Measurements from ENCODE around the gene RBM23. TPM values are rescaled to one million over a fixed set of nuclear protein-coding genes. Genes with fewer than 3 reads are reported as not detected.

RBM23 gene
- total RNA-seq, 1 donor from 2014 or later = 170 TPM

- DNase-seq (ENCODE audit: low spot score) = no peak
- TF ChIP-seq EZH2phosphoT487 (IDR thresholded peaks at IDR 0.05) (no peak), EZH2 (IDR thresholded peaks at IDR 0.05) (no peak), CTCF (IDR thresholded peaks at IDR 0.05) (no peak)
- Histone ChIP-seq H3K9me3 (ENCODE audit: low read depth) (no peaks in the 10 kb centered on the region), H2AFZ (replicated peaks) (no peak overlapping the region), H3K27ac (no peak overlapping the region), H3F3A (ENCODE audit: low read depth) (peaks cover 42% of the 10 kb centered on the region), H3K27me3 (peaks cover 21% of the 10 kb centered on the region), H3K36me3 (no peaks in the 10 kb centered on the region), H3K4me3 (peak overlapping the region; percentile 52), H3K9ac (no peak overlapping the region), H3K79me2 (ENCODE audit: low read depth) (no peaks in the 10 kb centered on the region), H3K4me1 (peaks cover 14% of the 10 kb centered on the region), H4K20me1 (ENCODE audit: low read depth) (no peaks in the 10 kb centered on the region), H3K4me2 (peak overlapping the region; percentile 71)
- H3K27ac Mint-ChIP-seq = no peak overlapping the region
- H3K9me3 Mint-ChIP-seq = no peaks in the 10 kb centered on the region
- peaks cover 9% of the 10 kb centered on the region for H3K36me3 Mint-ChIP-seq
- H3K4me3 Mint-ChIP-seq = peak overlapping the region; percentile 97
- H3K4me1 Mint-ChIP-seq = peaks cover 48% of the 10 kb centered on the region
- peaks cover 9% of the 10 kb centered on the region for H3K27me3 Mint-ChIP-seq (ENCODE audit: insufficient read depth, low read depth)
These were observed 31.0 kb downstream of the RBM23 start for GRCh38 chr14:22887990-22888378.

GRCh38 chr14:22887260-22887989 lies 31.5 kb downstream of the RBM23 start:
- Histone ChIP-seq H4K20me1 (ENCODE audit: low read depth) (no peaks in the 10 kb centered on the region), H3K9ac (no peak overlapping the region), H3K4me1 (peaks cover 18% of the 10 kb centered on the region), H3K79me2 (ENCODE audit: low read depth) (no peaks in the 10 kb centered on the region), H3K9me3 (ENCODE audit: low read depth) (no peaks in the 10 kb centered on the region), H2AFZ (replicated peaks) (peak overlapping the region; percentile 46), H3K4me3 (peak overlapping the region; percentile 52), H3K27ac (no peak overlapping the region), H3K36me3 (no peaks in the 10 kb centered on the region), H3K4me2 (peak overlapping the region; percentile 71), H3K27me3 (peaks cover 21% of the 10 kb centered on the region), H3F3A (ENCODE audit: low read depth) (peaks cover 46% of the 10 kb centered on the region)
- peak; percentile 89 for DNase-seq (ENCODE audit: low spot score)
- Mint-ChIP-seq H3K27ac (peak overlapping the region; percentile 100), H3K4me1 (peaks cover 53% of the 10 kb centered on the region), H3K4me3 (peak overlapping the region; percentile 97), H3K27me3 (ENCODE audit: insufficient read depth, low read depth) (peaks cover 9% of the 10 kb centered on the region), H3K36me3 (peaks cover 9% of the 10 kb centered on the region), H3K9me3 (no peaks in the 10 kb centered on the region)
- TF ChIP-seq CTCF (IDR thresholded peaks at IDR 0.05) (no peak), EZH2phosphoT487 (IDR thresholded peaks at IDR 0.05) (no peak), EZH2 (IDR thresholded peaks at IDR 0.05) (no peak)

- H3K9me3 ChIP-seq (ENCODE audit: low read depth) = no peaks in the 10 kb centered on the region
- H3K27ac ChIP-seq = no peak overlapping the region
- H4K20me1 ChIP-seq (ENCODE audit: low read depth) = no peaks in the 10 kb centered on the region
- peaks cover 49% of the 10 kb centered on the region for H3F3A ChIP-seq (ENCODE audit: low read depth)
- H2AFZ ChIP-seq (replicated peaks) = peak overlapping the region; percentile 20
- Mint-ChIP-seq H3K36me3 (peaks cover 7% of the 10 kb centered on the region), H3K27me3 (ENCODE audit: insufficient read depth, low read depth) (peaks cover 9% of the 10 kb centered on the region), H3K4me3 (peak overlapping the region; percentile 97), H3K9me3 (no peaks in the 10 kb centered on the region), H3K27ac (peak overlapping the region; percentile 100), H3K4me1 (peaks cover 61% of the 10 kb centered on the region)
- H3K36me3 ChIP-seq = no peaks in the 10 kb centered on the region
- DNase-seq (ENCODE audit: low spot score) = peak; percentile 89
- no peak for TF ChIP-seq EZH2 (IDR thresholded peaks at IDR 0.05)
- TF ChIP-seq CTCF (IDR thresholded peaks at IDR 0.05) = peak; percentile 27
- H3K79me2 ChIP-seq (ENCODE audit: low read depth) = no peaks in the 10 kb centered on the region
- H3K4me2 ChIP-seq = peak overlapping the region; percentile 71
- peaks cover 21% of the 10 kb centered on the region for H3K27me3 ChIP-seq
- H3K4me3 ChIP-seq = peak overlapping the region; percentile 52
- H3K9ac ChIP-seq = no peak overlapping the region
- H3K4me1 ChIP-seq = peaks cover 24% of the 10 kb centered on the region
These were observed 32.3 kb downstream of the RBM23 start for GRCh38 chr14:22886500-22887259.
